Fibroblast of villous mesenchyme (primary cell): Measurements from ENCODE around the gene GCA. TPM values are rescaled to one million over a fixed set of nuclear protein-coding genes. Genes with fewer than 3 reads are reported as not detected.
A peak's percentile ranks its signal among the peaks of the same experiment; 100 is the strongest.

ENCODE experiments used
- DNase-seq: peaks from one replicate; pipeline ENCODE4 v3.0.0-alpha.2; 2010; ENCODE audit warnings: low read depth
- H3K4me3 ChIP-seq: 2 replicates; pipeline ENCODE4 v1.5.1; 2011; ENCODE audit warnings: low read depth, mild to moderate bottlenecking, low read length
- CTCF ChIP-seq: IDR thresholded peaks from 2 replicates; pipeline ENCODE4 v1.5.1; 2012; ENCODE audit warnings: low read depth, mild to moderate bottlenecking, low read length; ENCODE audit not compliant: insufficient read depth
- total RNA-seq: library from RNA; depleted of rRNA; stranded (reverse); fragments of >200 nt; gene quantifications from 2 replicates; pipeline ENCODE4 v1.2.3, GENCODE V29; 2012

Gene GCA
- total RNA-seq, 1 donor, result 3.9 TPM

DNA sequence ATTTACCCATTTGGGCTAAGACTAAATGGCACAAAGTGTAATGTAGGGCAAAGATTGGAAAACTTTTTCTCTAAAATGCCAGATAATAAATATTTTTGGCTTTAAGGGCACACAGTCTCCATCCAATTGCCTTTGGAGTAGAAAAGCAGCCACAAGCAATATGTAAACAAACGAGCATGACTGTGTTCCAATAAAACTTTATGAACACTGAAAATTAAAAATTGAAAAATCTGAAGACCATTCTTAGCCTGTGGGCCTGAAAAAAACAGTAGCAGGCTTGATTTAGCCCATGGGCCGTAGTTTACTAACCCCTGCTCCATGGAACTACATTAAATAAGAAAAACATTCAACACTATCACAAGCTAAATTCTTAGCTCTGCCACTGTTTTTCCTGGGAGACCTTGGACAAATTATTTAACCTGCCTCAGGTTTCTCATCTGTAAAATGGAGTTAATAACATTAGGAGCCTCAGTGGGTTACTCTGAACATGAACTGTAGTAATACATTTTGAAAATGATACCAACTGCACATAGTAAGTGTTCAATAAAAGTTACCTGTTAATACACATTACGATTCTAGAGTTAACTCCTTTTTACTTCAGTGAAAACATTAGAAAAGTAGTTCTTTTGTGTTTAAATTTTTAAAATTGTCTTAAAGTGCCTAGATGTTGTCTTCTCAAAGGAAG is 26.7 kb upstream of the GCA start:
- DNase-seq, result no peak
- TF ChIP-seq CTCF, result no peak
- peak overlapping the region; percentile 72 for H3K4me3 ChIP-seq

DNA sequence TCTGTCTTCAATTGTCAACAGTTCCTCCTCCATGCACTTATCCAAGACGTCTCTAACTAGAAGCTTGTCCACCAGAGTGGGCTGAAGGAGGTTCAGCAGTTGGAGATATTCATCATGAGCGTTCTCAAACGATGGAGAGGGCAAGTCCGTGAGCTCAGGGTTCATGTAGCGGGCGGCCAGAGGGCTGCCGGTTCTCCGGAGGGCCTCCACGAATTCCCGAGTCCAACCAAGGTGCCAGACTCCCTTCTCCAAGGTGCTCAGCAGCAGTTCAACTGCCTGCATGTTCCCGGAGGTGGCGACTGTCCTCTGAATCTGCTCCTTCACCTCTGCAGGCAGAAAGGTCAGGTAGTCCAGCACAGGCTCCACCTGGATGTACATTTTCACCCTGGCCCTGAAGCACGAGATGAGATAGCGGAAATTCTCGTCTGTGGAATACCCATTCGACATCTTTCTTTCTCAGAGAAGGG is 26.0 kb upstream of the GCA start:
- peak overlapping the region; percentile 72 for H3K4me3 ChIP-seq
- TF ChIP-seq CTCF, result no peak
- peak; percentile 22 for DNase-seq

DNA sequence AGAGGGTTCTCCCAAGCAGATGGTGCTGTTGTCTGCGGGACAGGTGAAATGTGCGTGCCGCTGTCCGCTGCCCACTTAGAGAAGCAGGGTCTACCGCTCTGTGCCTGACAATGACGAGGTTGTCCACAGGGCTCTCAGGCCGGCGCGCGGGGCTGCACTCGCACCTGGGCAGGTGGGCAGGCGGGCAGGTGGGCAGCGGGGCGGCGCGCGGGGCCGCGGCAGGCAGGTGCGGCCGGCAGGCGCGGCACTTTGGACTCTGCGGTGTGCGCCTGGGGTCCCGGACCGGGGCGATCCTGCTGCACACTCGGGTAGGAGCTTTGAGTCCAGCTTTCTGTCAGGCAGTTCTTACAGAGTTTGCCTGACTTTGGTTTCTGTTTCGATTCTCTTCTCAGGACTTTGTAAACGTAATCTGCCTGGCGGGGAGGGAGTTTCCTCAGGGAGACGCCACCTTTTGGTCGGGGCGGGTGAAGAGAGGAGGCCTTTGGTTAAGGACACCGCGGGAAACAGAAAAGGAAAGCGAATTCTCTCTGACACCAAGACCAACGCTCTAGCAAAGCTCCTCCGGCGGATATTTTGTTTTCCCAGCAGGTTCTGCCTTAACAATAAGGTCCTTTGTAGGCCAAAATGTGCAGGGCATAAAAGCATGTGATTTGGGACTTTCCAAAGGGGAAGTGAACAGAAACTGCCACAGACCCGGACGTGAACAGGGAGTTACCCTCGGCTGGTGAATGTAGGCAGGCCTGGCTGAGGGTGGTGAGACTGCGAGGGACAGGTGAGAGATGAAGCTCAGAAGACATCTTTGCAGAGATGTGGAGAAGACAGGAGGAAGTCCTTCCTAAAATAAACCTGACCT is 25.4 kb upstream of the GCA start, which contains the start of gene IFIH1:
IFIH1 (minus strand) TSS at position 357 of the 853 bp plus-strand sequence. CDS start 377 bp downstream, outside the sequence.
- peak; percentile 48 for TF ChIP-seq CTCF
- DNase-seq, result peak; percentile 95

DNA sequence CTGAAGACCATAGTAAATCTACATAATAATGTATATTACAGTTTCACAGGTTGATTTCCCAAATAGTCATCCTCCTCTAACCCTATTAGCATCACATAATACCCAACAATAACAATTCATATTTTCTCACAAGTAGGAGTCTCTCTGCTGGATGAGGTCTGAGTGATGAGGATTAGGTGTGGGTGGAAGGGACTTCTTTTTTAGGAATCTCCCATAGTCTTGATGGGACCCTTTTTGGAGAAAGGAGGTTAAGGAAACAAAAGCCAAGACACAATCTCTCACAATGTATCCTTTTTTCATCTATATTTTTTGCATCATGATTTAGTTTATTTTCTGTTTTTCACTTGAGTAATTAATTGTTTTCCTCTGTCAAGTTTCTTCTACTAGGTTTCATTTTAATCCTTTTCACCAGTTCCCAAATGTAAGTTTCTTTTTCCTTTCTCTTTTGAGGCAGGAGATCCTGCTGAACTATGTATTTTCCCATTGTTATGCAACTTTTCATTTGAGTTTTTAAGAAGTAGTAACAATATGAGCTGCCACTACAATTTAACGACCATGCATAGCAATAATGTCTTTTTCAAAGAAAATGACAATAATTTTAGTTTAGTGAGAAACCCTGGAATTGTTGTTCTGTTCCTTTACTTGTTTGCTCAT is 22.9 kb upstream of the GCA start:
- H3K4me3 ChIP-seq, result no peak overlapping the region
- DNase-seq, result no peak
- no peak for TF ChIP-seq CTCF

More for the DNA sequence above, 25.4 kb upstream of the GCA start, which contains the start of gene IFIH1:
- H3K4me3 ChIP-seq, result peak within 1 kb of the TSS; percentile 72

DNA sequence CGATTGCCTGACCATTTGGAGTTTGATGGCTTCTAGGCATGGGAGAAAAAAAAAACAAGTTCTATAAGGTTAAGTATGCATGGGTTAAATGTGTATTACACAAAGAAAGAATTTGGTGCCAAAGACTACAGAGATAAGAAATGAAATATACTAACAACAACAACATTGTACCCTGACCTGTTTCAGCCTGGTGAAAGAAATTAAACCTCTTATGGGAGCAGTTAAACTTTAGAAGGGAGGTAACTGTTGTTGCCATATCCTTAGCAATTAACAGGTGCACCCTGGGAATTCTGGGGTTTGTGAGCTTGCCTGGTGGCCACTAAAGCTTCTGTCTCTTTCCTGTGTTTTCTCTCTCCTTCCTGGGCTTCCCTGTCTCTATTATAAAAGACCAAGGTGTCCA is 19.0 kb upstream of the GCA start:
- no peak for DNase-seq
- TF ChIP-seq CTCF, result no peak
- H3K4me3 ChIP-seq, result no peak overlapping the region

DNA sequence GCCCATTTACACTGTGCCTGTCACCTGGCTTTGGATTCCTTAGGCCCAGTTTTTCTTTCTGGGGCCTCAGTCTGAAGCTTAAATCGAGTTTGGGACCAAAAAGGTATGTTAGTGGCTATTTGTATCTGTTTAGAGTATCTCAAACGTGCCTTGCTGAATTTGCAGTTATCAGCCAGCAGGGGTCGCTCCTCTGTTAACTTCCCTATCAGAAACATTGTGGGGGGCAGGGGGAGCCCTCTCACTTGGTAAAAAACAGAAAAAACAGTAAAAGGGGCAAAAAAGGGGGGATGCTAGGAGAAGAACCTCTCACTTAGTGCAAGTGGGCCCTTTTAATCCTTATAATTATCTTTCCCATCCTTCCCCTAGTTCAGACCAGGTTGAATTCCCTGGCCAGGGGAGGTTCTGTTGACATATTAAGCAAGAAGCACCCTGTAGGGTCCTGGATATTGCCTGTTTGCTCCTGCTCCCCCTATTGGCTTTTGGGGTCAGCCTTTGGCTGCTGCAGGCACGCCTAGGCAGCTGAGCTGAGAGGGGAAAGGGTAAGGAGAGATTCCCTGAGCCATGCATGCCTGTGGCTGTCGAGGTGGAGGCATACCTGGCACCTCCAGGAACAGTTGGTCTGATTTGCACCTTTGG is 16.7 kb upstream of the GCA start:
- no peak for DNase-seq
- peak; percentile 55 for TF ChIP-seq CTCF
- H3K4me3 ChIP-seq, result no peak overlapping the region
